ENCODE measurements around the gene UBXN11. TPM values are rescaled to one million over a fixed set of nuclear protein-coding genes. Genes with fewer than 3 reads are reported as not detected.
A peak's percentile ranks its signal among the peaks of the same experiment; 100 is the strongest.

The UBXN11 gene
- total RNA-seq, 1 donor from 2014 or later: 9.5 TPM

DNA sequence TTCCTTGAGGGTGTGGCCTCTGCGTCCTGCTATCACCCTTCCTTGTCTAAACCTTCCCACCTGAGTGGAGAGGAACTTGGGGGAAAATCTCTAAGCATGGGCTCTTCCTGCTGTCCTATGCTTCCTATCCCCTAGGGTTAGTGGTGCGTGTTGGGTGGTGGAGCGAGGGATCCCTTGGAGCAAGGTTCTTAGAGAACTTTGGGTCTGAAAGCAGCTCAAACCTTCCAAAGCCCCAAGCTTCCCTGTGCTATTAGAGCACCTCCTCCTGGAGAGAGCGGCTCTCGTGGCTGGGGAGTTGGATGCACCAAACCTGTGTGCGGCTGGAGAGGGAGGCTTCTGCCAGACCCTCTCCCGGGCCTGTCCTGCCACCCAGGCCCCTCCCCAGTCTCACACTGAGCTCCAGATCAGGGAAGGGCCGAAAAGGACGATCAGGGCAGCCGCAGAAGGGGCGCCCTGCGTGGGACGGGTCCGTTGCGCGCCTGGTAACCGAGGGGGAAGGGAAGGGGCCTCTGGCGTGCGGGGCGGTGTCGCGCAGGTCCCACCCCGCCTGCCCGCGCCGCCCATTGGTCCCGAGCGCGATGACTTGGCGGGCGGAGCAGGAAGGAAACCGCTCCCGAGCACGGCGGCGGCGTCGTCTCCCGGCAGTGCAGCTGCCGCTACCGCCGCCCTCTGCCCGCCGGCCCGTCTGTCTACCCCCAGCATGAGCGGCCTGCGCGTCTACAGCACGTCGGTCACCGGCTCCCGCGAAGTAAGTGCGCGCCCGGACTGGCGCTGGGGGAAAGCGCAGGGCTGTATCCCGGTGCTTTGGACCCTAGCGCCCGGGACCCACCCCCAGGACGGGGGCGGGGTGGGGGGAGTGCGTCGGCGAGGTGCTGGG lies 26.7 kb downstream of the UBXN11 start, which contains the start of gene SH3BGRL3:
Gene SH3BGRL3, plus strand, starts transcription at position 631 of the 877 bp plus-strand sequence. Its CDS starts 70 bp downstream, at position 701.
- peak; percentile 96 for DNase-seq (ENCODE audit: missing footprints)
- peak; percentile 77 for ATAC-seq
- intact Hi-C loops (cut with DNase I): loop anchor here (5.0 kb wide), 2 partner anchors 47 to 83 kb away; partner anchors contain the start of gene CEP85

- DNase-seq (ENCODE audit: missing footprints) (no peak), ATAC-seq (no peak)
- intact Hi-C loops (cut with DNase I): loop anchor here (5.0 kb wide), 2 partner anchors 47 to 83 kb away; partner anchors contain the start of gene CEP85
Observed at GRCh38 chr1:26278724-26279455, 27.5 kb downstream of the UBXN11 start.

DNA sequence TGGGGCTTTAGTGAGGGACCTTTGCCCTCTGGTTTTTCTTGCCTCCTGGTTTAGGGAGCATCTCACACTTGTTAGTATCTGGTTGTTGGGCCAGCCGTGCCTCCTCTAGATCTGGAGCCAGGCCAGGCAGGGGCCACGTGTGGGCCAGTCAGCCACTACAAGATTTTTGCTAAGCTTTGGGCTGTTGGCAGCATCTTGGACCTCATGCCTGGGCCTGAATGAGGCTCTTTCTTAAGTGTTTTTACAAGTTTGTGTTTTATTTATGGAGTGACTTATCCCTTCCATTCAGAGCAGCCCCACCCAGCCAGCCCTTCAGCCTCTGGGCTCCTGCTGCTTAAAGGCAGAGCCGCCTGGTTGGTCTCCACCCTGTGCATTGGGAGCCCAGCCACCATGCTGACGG lies 28.1 kb downstream of the UBXN11 start:
- ATAC-seq (no peak), DNase-seq (ENCODE audit: missing footprints) (no peak)
- intact Hi-C loops (cut with DNase I): loop anchor here (5.0 kb wide), 2 partner anchors 46 to 84 kb away; partner anchors contain the start of gene CEP85

GRCh38 chr1:26277719-26278118 lies 28.7 kb downstream of the UBXN11 start:
- DNase-seq (ENCODE audit: missing footprints): no peak
- intact Hi-C loops (cut with DNase I): loop anchor here (5.0 kb wide), 2 partner anchors 45 to 85 kb away; partner anchors contain the start of gene CEP85
- no peak for ATAC-seq

DNA sequence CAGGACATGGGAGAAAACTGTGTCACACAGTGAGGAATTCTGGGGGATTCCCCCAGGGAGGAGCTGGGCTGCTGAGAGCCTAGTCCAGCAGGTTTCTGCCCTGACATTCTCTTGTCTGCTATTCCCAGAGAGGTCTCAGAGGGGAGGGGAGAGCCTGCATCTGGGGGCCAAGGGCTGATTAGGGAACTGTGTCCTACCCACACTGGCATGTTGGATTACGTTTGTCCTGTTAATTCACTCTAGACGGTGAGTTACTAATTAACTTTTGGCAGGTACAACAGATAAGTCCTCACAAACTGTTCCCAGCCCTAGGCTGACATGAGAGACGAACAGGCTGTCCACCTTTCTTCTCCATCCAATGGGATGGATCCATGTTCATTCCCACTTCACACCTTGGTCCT lies 29.2 kb downstream of the UBXN11 start:
- intact Hi-C loops (cut with DNase I): loop anchor here (5.0 kb wide), 2 partner anchors 45 to 85 kb away; partner anchors contain the start of gene CEP85
- no peak for ATAC-seq
- no peak for DNase-seq (ENCODE audit: missing footprints)

DNA sequence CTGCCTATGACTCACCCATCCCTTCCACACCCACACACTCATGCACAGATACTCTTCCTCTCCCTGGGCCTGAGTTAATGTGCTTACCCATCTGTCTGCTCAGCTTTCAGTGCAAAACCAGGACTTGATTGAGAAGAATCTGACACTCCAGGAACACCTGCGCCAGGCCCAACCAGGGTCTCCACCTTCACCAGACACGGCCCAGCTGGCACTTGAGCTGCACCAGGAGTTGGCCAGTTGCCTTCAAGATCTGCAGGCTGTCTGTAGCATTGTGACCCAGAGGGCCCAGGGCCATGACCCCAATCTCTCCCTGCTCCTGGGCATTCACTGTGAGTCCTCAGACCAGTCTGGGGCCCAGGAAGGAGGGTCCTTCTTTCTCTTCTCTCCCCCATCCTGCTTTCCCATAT lies 30.0 kb downstream of the UBXN11 start:
- no peak for DNase-seq (ENCODE audit: missing footprints)
- intact Hi-C loops (cut with DNase I): loop anchor here (5.0 kb wide), 2 partner anchors 44 to 86 kb away; partner anchors contain the start of gene CEP85

DNA sequence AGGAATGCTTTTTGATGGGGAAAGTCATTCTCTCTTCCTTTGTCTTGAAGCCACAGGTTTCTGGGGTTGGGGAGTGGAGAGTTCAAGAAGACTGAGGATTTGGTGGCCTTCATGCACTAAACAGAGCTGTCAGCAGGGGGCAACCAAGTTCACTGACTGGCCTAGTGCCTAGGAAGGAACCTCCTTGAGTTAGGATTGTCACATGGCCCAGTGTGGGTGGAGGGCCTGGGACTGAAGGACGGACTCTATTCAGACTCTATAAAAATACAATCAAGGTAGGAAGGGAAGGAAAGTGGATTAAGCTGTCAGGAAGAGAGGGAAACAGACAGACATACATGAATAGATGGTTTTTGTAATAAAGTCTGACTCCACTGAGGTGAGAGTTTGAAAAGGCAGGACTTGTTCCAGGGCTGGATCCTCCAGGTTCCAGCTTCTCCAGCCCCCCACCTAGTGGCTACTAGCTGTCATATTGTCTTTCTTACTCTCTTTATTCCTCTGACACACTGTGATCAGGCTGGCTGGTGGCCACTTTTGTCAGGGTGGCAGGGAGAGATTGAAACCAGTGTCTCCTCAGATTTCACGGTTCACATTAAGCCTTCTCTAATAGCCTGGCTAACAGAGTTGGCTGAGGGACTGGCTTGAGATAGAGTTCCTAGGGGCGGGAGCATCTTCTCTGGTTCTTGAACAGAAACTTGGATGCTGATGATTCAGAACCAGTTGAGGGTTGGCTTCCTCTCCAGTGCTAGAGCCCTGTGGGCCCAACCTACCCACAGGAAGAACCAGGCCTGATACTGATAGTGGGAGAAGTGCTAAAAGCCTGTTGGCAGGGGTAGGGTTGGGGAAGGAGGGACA lies 30.6 kb downstream of the UBXN11 start:
- DNase-seq (ENCODE audit: missing footprints): peak; percentile 87
- intact Hi-C loops (cut with DNase I): loop anchor here (1.0 to 5.0 kb wide), 3 partner anchors 44 to 86 kb away; partner anchors contain the start of gene CEP85

More for the DNA sequence above, 30.0 kb downstream of the UBXN11 start:
- ATAC-seq: no peak

DNA sequence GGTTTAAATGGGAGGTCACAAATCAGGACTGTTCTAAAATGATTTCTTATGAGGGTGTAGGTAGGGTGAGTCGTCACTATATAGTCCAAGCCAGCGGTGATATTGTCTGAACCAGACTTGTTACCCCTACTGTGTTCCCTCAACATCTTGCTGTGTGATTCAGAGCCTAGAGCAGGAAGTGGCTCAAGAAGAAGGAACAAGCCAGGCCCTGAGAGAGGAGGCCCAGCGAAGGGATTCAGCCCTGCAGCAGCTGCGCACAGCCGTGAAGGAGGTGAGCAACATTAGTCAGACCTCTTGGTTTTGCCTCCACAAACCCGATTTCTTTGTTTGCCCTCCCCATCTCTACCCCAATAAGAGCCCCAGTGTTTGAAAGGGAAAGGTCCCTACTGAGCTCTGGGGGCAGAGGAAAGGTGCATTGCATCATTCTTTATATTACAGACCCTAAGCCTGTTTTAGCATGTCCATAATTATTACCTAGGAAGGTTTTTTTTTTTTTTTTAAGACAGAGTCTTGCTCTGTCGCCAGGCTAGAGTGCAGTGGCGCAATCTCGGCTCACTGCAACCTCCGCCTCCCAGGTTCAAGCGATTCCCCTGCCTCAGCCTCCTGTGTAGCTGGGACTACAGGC lies 31.5 kb downstream of the UBXN11 start:
- ATAC-seq (no peak), DNase-seq (ENCODE audit: missing footprints) (no peak)
- intact Hi-C loops (cut with DNase I): loop anchor here (1.0 to 5.0 kb wide), 3 partner anchors 43 to 87 kb away; partner anchors contain the start of gene CEP85

More for the DNA sequence above, 30.6 kb downstream of the UBXN11 start:
- ATAC-seq: peak; percentile 83

GRCh38 chr1:26269198-26269550 lies 37.3 kb downstream of the UBXN11 start:
- intact Hi-C loops (cut with DNase I): no loop called here
- no peak for DNase-seq (ENCODE audit: missing footprints)
- no peak for ATAC-seq

GRCh38 chr1:26268290-26269197 lies 37.9 kb downstream of the UBXN11 start:
- intact Hi-C loops (cut with DNase I): no loop called here
- ATAC-seq: no peak
- DNase-seq (ENCODE audit: missing footprints): no peak

DNA sequence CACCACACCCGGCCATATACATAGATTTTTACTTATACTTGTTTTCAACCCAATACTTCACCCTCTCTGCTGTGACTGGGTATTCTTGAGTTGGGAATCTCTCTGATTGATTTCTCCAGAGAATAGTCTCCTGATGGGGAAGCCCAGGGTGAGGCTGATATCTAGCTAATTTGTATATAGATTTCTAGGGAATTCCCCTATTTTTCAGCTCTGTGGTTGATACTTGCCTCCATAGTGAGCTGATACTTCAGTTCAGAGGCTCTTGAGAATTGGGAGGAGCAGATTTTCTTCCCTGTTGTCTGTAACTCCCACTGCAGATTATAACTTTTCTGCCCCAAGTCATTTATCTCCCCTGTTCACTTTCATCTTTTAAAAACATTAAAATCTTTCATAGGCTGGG lies 41.0 kb downstream of the UBXN11 start:
- ATAC-seq (no peak), DNase-seq (ENCODE audit: missing footprints) (no peak)
- intact Hi-C loops (cut with DNase I): no loop called here

GRCh38 chr1:26263212-26263611 lies 43.2 kb downstream of the UBXN11 start:
- ATAC-seq: no peak
- DNase-seq (ENCODE audit: missing footprints): no peak
- intact Hi-C loops (cut with DNase I): no loop called here

DNA sequence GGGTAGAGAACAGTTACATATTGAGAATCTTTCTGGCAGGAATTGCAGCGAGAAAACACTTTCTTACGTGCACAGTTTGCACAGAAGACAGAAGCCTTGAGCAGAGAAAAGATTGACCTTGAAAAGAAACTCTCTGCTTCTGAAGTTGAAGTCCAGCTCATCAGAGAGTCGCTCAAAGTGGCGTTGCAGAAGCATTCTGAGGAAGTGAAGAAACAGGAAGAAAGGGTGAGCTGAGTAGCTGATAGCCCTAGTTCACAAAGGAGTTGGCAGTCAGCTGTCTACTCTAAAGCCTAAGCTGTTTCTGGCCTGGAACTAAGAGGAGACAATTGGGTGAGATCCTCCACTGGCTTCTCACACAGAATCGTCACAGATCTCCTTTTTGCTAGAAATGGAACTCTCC lies 46.9 kb downstream of the UBXN11 start:
- no peak for DNase-seq (ENCODE audit: missing footprints)
- intact Hi-C loops (cut with DNase I): no loop called here
- no peak for ATAC-seq

- intact Hi-C loops (cut with DNase I): no loop called here
- ATAC-seq: no peak
- no peak for DNase-seq (ENCODE audit: missing footprints)
Observed at GRCh38 chr1:26259005-26259404, 47.4 kb downstream of the UBXN11 start.

GRCh38 chr1:26257222-26257621 lies 49.2 kb downstream of the UBXN11 start:
- ATAC-seq (peak; percentile 66), DNase-seq (ENCODE audit: missing footprints) (no peak)
- intact Hi-C loops (cut with DNase I): no loop called here

DNA sequence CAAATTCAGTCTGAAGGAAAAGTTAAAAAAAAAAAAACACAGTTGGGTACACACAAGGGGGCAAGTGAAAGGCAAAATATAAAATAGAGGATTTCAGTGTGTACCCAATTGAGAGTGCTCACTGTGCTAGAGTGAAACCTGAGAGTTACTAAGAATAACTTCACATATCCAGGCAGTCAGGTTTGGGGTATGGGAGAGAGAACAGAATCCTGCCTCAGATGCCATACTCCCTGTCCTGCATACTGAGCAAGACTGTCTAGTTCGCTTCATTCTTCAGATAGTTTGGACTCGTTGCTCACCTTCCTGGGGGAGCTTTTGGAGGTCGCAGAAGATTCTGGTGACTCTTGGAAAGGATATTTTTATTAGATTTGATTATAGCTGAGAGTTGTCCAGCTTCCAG lies 52.0 kb downstream of the UBXN11 start:
- intact Hi-C loops (cut with DNase I): loop anchor here (2.0 kb wide), 1 partner anchor 20 kb away; the partner anchor contains the start of gene CEP85
- no peak for DNase-seq (ENCODE audit: missing footprints)
- peak; percentile 85 for ATAC-seq

DNA sequence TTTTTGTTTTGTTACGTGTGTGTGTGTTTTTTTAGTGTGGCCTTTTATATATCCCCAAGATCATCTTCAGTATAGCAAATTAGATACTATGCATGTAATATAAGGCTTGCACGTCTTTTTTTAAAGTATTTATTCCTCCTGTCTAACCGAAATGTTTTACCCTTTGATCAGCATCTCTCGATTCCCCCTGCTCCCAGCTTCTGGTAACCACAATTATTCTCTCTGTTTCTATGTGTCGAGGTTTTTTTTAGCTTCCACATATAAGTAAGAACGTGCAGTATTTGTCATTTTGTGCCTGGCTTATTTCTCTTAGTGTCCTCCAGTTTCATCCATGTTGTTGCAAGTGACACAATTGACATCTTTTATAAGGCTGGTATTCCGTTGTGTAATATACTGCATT lies 53.7 kb downstream of the UBXN11 start:
- ATAC-seq (no peak), DNase-seq (ENCODE audit: missing footprints) (no peak)
- intact Hi-C loops (cut with DNase I): no loop called here
